ENCODE measurements around the gene EBF3. TPM values are rescaled to one million over a fixed set of nuclear protein-coding genes. Genes with fewer than 3 reads are reported as not detected.

The EBF3 gene
- total RNA-seq, 1 experiment from 2014 or later: 0.64 TPM

- in situ Hi-C loops (cut with HindIII; ENCODE audit: low pct_unique_long_range_greater_than_20kb, low sequenced_read_pairs) (no loop called here), intact Hi-C loops (cut with micrococcal nuclease; ENCODE audit: unreplicated experiment) (loop anchor here (10.0 kb wide), 1 partner anchor 239 kb away; no protein-coding TSS in a partner anchor)
- POLR2A ChIA-PET: no interaction called here
Observed at GRCh38 chr10:129885526-129885925, 78.5 kb downstream of the EBF3 start.

DNA sequence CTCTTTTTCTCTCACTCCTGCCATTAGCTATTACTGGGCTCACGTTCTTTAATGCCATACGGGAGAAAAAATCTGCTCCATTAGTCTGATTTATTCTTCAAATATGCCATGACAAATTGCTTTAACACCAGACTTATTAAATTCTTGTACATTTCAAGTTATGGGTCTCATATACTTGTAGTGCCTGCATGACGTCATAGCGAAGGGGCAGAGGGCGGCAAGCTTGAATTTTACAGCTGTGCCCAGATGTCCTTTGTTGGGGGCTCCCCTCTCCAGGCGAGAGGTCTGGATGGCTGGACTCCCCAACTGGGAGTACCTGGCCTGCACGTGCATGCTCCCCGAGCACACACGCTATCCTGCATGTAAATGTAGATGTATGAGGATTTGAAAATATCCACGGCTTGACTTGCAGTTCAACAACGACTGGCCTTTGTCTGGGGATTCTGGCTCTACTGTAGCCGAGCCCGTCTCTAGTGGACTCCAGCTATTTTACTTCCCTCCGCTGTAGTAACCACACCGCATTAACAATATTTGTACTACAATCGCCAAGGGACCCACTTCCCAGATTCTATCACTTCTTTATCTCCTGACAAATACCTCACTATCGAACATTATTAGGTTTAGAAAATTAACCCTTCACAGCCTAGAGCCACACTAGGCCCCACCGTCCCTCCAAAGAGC lies 79.5 kb downstream of the EBF3 start:
- Histone ChIP-seq H3K36me3 (ENCODE audit: control insufficient read depth, insufficient read depth, low read length) (no peaks in the 10 kb centered on the region), H3K9me3 (ENCODE audit: control insufficient read depth, insufficient read depth, low read depth, low read length) (no peaks in the 10 kb centered on the region), H3K27ac (ENCODE audit: low read length) (no peak overlapping the region), H3K4me3 (ENCODE audit: low read depth in 2 of 2, low read length in 2 of 2) (no peak overlapping the region), H3K27me3 (ENCODE audit: control insufficient read depth, insufficient read depth, low read length) (no peaks in the 10 kb centered on the region; the same call in 1 of the 2 replicates), H3K4me1 (ENCODE audit: control insufficient read depth, insufficient read depth, low read length) (no peaks in the 10 kb centered on the region)
- DNase-seq (ENCODE audit: low read depth, low spot score) (no peak), ATAC-seq (no peak)
- in situ Hi-C loops (cut with HindIII; ENCODE audit: low pct_unique_long_range_greater_than_20kb, low sequenced_read_pairs): no loop called here
- BruUV-seq (replicated peaks): no TSS peak
- TF ChIP-seq SIN3A (IDR thresholded peaks at IDR 0.05; ENCODE audit: borderline replicate concordance, insufficient read depth, low read depth, low read length) (no peak), TCF7L2 (IDR thresholded peaks at IDR 0.05; ENCODE audit: low read depth, low read length) (no peak)
- intact Hi-C loops (cut with micrococcal nuclease; ENCODE audit: unreplicated experiment): loop anchor here (5.0 to 10.0 kb wide), 2 partner anchors 78 to 240 kb away; partner anchors contain the start of gene EBF3
- POLR2A ChIA-PET: no interaction called here
- CTCF ChIA-PET: no interaction called here

More at GRCh38 chr10:129885526-129885925, 78.5 kb downstream of the EBF3 start:
- no peaks in the 10 kb centered on the region for H3K9me3 ChIP-seq (ENCODE audit: control insufficient read depth, insufficient read depth, low read depth, low read length)
- H3K27ac ChIP-seq (ENCODE audit: low read length): no peak overlapping the region
- TF ChIP-seq CTCF (IDR thresholded peaks at IDR 0.05) (no peak), SIN3A (IDR thresholded peaks at IDR 0.05; ENCODE audit: borderline replicate concordance, insufficient read depth, low read depth, low read length) (no peak), TCF7L2 (IDR thresholded peaks at IDR 0.05; ENCODE audit: low read depth, low read length) (no peak), POLR2AphosphoS5 (IDR thresholded peaks at IDR 0.05; ENCODE audit: low read depth, low read length) (no peak)
- TF ChIP-seq, protein P1, sequence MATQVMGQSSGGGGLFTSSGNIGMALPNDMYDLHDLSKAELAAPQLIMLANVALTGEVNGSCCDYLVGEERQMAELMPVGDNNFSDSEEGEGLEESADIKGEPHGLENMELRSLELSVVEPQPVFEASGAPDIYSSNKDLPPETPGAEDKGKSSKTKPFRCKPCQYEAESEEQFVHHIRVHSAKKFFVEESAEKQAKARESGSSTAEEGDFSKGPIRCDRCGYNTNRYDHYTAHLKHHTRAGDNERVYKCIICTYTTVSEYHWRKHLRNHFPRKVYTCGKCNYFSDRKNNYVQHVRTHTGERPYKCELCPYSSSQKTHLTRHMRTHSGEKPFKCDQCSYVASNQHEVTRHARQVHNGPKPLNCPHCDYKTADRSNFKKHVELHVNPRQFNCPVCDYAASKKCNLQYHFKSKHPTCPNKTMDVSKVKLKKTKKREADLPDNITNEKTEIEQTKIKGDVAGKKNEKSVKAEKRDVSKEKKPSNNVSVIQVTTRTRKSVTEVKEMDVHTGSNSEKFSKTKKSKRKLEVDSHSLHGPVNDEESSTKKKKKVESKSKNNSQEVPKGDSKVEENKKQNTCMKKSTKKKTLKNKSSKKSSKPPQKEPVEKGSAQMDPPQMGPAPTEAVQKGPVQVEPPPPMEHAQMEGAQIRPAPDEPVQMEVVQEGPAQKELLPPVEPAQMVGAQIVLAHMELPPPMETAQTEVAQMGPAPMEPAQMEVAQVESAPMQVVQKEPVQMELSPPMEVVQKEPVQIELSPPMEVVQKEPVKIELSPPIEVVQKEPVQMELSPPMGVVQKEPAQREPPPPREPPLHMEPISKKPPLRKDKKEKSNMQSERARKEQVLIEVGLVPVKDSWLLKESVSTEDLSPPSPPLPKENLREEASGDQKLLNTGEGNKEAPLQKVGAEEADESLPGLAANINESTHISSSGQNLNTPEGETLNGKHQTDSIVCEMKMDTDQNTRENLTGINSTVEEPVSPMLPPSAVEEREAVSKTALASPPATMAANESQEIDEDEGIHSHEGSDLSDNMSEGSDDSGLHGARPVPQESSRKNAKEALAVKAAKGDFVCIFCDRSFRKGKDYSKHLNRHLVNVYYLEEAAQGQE (IDR thresholded peaks at IDR 0.05; ENCODE audit: insufficient read depth in 1 of 2, low read depth in 2 of 2, low read length in 1 of 2): no peak
- no peaks in the 10 kb centered on the region for H3K36me3 ChIP-seq (ENCODE audit: control insufficient read depth, insufficient read depth, low read length)
- H3K4me1 ChIP-seq (ENCODE audit: control insufficient read depth, insufficient read depth, low read length): no peaks in the 10 kb centered on the region
- CTCF ChIA-PET: no interaction called here
- BruUV-seq (replicated peaks): no TSS peak
- H3K27me3 ChIP-seq (ENCODE audit: control insufficient read depth, insufficient read depth, low read length): no peaks in the 10 kb centered on the region; the same call in 1 of the 2 replicates
- no peak overlapping the region for H3K4me3 ChIP-seq (ENCODE audit: low read depth in 2 of 2, low read length in 2 of 2)
- ATAC-seq (no peak), DNase-seq (ENCODE audit: low read depth, low spot score) (no peak)
